GM12878 (cell line): ENCODE results near the gene GOLIM4. TPM values are rescaled to one million over a fixed set of nuclear protein-coding genes. Genes with fewer than 3 reads are reported as not detected.
A peak's percentile ranks its signal among the peaks of the same experiment; 100 is the strongest.

ENCODE experiments used
- ATF7 ChIP-seq: fragments of 450-650 bp; IDR thresholded peaks from 2 replicates; pipeline ENCODE4 v1.6.1; 2016; ENCODE audit warnings: low read depth, mild to moderate bottlenecking
- CEBPB ChIP-seq, 2 experiments: fragments of 150-350 bp in 1 of 2; IDR thresholded peaks; 2 replicates each; pipeline ENCODE4 v1.6.1; 2012 to 2014; ENCODE audit warnings: low read depth in 2 of 2, low read length in 2 of 2, borderline replicate concordance in 1 of 2, inconsistent platforms in 1 of 2
- GATAD2B ChIP-seq: fragments of 450-650 bp; conservative IDR thresholded peaks from 2 replicates; pipeline ENCODE4 v1.6.1; 2017; ENCODE audit warnings: low read depth, mild to moderate bottlenecking, moderate library complexity
- HDGF ChIP-seq: fragments of 450-650 bp; IDR thresholded peaks from 2 replicates; pipeline ENCODE4 v1.6.1; 2016; ENCODE audit warnings: antibody characterized with exemption
- MYC ChIP-seq: IDR thresholded peaks from 2 replicates; pipeline ENCODE4 v1.6.1; 2011; ENCODE audit warnings: mild to moderate bottlenecking, low read length, moderate library complexity, inconsistent platforms; ENCODE audit not compliant: insufficient read depth, insufficient replicate concordance, insufficient read length, severe bottlenecking
- NR2F1 ChIP-seq: fragments of 450-650 bp; conservative IDR thresholded peaks from 2 replicates; pipeline ENCODE4 v1.6.1; 2017; ENCODE audit warnings: mild to moderate bottlenecking
- PML ChIP-seq: IDR thresholded peaks from 2 replicates; pipeline ENCODE4 v1.6.1; 2012; ENCODE audit warnings: low read length, inconsistent platforms
- POU2F2 ChIP-seq: IDR thresholded peaks from 3 replicates; pipeline ENCODE4 v1.6.1; 2011; ENCODE audit warnings: low read depth, mild to moderate bottlenecking, low read length, borderline replicate concordance
- RBBP5 ChIP-seq: fragments of 200-600 bp; sonication (generic); conservative IDR thresholded peaks from 2 replicates; pipeline ENCODE4 v1.6.1; 2016
- RELA ChIP-seq: fragments of 450-650 bp; IDR thresholded peaks from 2 replicates; pipeline ENCODE4 v1.8.0; 2014; ENCODE audit warnings: borderline replicate concordance; ENCODE audit not compliant: partially characterized antibody
- STAT1 ChIP-seq: fragments of 450-650 bp; conservative IDR thresholded peaks from 2 replicates; pipeline ENCODE4 v1.6.1; 2014; ENCODE audit warnings: antibody characterized with exemption, mild to moderate bottlenecking
- TBL1XR1 ChIP-seq: IDR thresholded peaks from 2 replicates; pipeline ENCODE4 v1.6.1; 2012; ENCODE audit warnings: low read depth, low read length, improper control_type of control experiment
- TCF3 ChIP-seq: IDR thresholded peaks from 2 replicates; pipeline ENCODE4 v1.6.1; 2012; ENCODE audit warnings: low read depth, mild to moderate bottlenecking, low read length, borderline replicate concordance; ENCODE audit not compliant: insufficient read depth
- ZNF384 ChIP-seq: IDR thresholded peaks from 2 replicates; pipeline ENCODE4 v1.6.1; 2012; ENCODE audit warnings: low read depth, mild to moderate bottlenecking, low read length, improper control_type of control experiment, borderline replicate concordance
- ZNF622 ChIP-seq: fragments of 450-650 bp; IDR thresholded peaks from 2 replicates; pipeline ENCODE4 v1.6.1; 2017; ENCODE audit warnings: mild to moderate bottlenecking, inconsistent platforms
- polyA plus RNA-seq, 11 experiments: library from polyadenylated mRNA; depleted of rRNA in 4 of 11; unstranded in 6 of 11; stranded (reverse) in 5 of 11; fragments of >200 nt; fragmentation: Nextera tagmentation in 4 of 11; fragmentation: Illumina TruSeq in 1 of 11; extraction: Ambion mirVana in 4 of 11; extraction: Trizol in 1 of 11; gene quantifications; 1 replicate in 1 of 11; 2 replicates in 10 of 11; pipeline versions ENCODE4 v1.2.1 to v1.2.3, GENCODE V29; 2011 to 2016; ENCODE audit warnings: inconsistent platforms in 2 of 11, missing spikeins in 2 of 11, low read depth in 1 of 11
- total RNA-seq, 4 experiments: library from RNA; depleted of rRNA in 3 of 4; stranded (reverse); fragments of >200 nt in 3 of 4; fragmentation: Illumina TruSeq in 1 of 4; extraction: Trizol in 1 of 4; gene quantifications; 2 replicates each; pipeline versions ENCODE4 v1.2.1 to v1.2.3, GENCODE V29; 2013 to 2021
- TF ChIP-seq, protein P1 (sequence below): fragments of 450-650 bp; IDR thresholded peaks from 2 replicates; pipeline ENCODE4 v1.6.1; 2018; ENCODE audit warnings: borderline replicate concordance, mild to moderate bottlenecking; ENCODE audit not compliant: partially characterized antibody
- TF ChIP-seq, protein P2 (sequence below): IDR thresholded peaks from 2 replicates; pipeline ENCODE4 v1.6.1; 2011; ENCODE audit warnings: low read depth, low read length, improper control_type of control experiment, borderline replicate concordance
- TF ChIP-seq, protein P3 (sequence below): fragments of 450-650 bp; formaldehyde crosslinking; IDR thresholded peaks from 2 replicates; pipeline ENCODE4 v1.5.0; 2022; ENCODE audit warnings: mild to moderate bottlenecking, missing genetic modification characterization
- TF ChIP-seq, protein P4 (sequence below): fragments of 450-650 bp; formaldehyde crosslinking; IDR thresholded peaks from 2 replicates; pipeline ENCODE4 v1.4.0; 2022; ENCODE audit warnings: mild to moderate bottlenecking, moderate library complexity
- TF ChIP-seq, protein P5 (sequence below): IDR thresholded peaks from 2 replicates; pipeline ENCODE4 v1.6.1; 2012; ENCODE audit warnings: low read depth, low read length, improper control_type of control experiment

GOLIM4 gene
- total and polyA plus RNA-seq, 10 of the 15 experiments (the other 5 are each of a cell fraction or from before 2014, with no cell fraction given): 11.1 to 32.4 (median 19.3) TPM

DNA sequence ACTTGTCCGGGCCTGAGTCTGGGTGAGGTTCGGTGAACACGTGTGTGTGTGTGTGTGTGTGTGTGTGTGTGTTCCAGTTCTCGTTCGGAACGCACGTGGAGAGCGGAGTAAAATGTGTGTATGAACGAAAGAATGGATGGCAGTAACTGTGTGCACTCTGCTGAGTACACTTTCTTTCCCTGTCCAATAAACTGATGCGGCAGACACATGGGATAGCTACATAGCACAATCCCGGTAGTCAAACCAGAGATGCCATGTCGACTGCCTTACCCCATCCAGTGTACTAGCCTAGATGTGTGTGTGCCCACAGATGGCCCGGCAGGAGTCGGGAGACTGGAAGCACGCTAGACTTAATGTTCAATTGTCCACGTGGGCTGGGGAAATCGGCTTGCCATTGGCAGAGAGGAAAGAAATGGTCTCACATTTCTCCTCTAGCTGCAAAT is 507 bp upstream of the GOLIM4 start (continued):
- peak; percentile 83 for TF ChIP-seq MYC
- TF ChIP-seq STAT1: no peak
- TF ChIP-seq PML: no peak; the same call in 1 of the 2 replicates
- no peak for TF ChIP-seq GATAD2B
- TF ChIP-seq HDGF: peak; percentile 21; the same call in 1 of the 2 replicates
- TF ChIP-seq TBL1XR1: no peak
- TF ChIP-seq, protein P1, sequence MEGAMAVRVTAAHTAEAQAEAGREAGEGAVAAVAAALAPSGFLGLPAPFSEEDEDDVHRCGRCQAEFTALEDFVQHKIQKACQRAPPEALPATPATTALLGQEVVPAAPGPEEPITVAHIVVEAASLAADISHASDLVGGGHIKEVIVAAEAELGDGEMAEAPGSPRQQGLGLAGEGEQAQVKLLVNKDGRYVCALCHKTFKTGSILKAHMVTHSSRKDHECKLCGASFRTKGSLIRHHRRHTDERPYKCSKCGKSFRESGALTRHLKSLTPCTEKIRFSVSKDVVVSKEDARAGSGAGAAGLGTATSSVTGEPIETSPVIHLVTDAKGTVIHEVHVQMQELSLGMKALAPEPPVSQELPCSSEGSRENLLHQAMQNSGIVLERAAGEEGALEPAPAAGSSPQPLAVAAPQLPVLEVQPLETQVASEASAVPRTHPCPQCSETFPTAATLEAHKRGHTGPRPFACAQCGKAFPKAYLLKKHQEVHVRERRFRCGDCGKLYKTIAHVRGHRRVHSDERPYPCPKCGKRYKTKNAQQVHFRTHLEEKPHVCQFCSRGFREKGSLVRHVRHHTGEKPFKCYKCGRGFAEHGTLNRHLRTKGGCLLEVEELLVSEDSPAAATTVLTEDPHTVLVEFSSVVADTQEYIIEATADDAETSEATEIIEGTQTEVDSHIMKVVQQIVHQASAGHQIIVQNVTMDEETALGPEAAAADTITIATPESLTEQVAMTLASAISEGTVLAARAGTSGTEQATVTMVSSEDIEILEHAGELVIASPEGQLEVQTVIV: no peak
- TF ChIP-seq, protein P2, sequence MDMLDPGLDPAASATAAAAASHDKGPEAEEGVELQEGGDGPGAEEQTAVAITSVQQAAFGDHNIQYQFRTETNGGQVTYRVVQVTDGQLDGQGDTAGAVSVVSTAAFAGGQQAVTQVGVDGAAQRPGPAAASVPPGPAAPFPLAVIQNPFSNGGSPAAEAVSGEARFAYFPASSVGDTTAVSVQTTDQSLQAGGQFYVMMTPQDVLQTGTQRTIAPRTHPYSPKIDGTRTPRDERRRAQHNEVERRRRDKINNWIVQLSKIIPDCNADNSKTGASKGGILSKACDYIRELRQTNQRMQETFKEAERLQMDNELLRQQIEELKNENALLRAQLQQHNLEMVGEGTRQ: no peak; the same call in 1 of the 2 replicates
- TF ChIP-seq POU2F2: peak; percentile 44; the same call in 1 of the 3 replicates
- no peak for TF ChIP-seq CEBPB (IDR thresholded peaks at IDR 0.05; ENCODE audit: borderline replicate concordance in 1 of 2, low read depth in 2 of 2, low read length in 2 of 2)
- no peak for TF ChIP-seq NR2F1
- TF ChIP-seq, protein P3, sequence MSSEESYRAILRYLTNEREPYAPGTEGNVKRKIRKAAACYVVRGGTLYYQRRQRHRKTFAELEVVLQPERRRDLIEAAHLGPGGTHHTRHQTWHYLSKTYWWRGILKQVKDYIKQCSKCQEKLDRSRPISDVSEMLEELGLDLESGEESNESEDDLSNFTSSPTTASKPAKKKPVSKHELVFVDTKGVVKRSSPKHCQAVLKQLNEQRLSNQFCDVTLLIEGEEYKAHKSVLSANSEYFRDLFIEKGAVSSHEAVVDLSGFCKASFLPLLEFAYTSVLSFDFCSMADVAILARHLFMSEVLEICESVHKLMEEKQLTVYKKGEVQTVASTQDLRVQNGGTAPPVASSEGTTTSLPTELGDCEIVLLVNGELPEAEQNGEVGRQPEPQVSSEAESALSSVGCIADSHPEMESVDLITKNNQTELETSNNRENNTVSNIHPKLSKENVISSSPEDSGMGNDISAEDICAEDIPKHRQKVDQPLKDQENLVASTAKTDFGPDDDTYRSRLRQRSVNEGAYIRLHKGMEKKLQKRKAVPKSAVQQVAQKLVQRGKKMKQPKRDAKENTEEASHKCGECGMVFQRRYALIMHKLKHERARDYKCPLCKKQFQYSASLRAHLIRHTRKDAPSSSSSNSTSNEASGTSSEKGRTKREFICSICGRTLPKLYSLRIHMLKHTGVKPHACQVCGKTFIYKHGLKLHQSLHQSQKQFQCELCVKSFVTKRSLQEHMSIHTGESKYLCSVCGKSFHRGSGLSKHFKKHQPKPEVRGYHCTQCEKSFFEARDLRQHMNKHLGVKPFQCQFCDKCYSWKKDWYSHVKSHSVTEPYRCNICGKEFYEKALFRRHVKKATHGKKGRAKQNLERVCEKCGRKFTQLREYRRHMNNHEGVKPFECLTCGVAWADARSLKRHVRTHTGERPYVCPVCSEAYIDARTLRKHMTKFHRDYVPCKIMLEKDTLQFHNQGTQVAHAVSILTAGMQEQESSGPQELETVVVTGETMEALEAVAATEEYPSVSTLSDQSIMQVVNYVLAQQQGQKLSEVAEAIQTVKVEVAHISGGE (CRISPR knock-in tag): no peak
- TF ChIP-seq RBBP5: no peak
- no peak for TF ChIP-seq RELA
- no peak for TF ChIP-seq ZNF384
- TF ChIP-seq, protein P4, sequence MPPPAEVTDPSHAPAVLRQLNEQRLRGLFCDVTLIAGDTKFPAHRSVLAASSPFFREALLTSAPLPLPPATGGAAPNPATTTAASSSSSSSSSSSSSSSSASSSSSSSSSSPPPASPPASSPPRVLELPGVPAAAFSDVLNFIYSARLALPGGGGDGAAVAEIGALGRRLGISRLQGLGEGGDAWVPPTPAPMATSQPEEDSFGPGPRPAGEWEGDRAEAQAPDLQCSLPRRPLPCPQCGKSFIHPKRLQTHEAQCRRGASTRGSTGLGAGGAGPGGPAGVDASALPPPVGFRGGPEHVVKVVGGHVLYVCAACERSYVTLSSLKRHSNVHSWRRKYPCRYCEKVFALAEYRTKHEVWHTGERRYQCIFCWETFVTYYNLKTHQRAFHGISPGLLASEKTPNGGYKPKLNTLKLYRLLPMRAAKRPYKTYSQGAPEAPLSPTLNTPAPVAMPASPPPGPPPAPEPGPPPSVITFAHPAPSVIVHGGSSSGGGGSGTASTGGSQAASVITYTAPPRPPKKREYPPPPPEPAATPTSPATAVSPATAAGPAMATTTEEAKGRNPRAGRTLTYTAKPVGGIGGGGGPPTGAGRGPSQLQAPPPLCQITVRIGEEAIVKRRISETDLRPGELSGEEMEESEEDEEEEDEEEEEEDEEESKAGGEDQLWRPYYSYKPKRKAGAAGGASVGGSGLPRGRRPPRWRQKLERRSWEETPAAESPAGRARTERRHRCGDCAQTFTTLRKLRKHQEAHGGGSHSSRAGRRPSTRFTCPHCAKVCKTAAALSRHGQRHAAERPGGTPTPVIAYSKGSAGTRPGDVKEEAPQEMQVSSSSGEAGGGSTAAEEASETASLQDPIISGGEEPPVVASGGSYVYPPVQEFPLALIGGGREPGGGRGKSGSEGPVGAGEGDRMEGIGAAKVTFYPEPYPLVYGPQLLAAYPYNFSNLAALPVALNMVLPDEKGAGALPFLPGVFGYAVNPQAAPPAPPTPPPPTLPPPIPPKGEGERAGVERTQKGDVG (CRISPR knock-in tag): no peak
- no peak for TF ChIP-seq ATF7
- TF ChIP-seq TCF3: no peak
- no peak for TF ChIP-seq ZNF622
- TF ChIP-seq, protein P5, sequence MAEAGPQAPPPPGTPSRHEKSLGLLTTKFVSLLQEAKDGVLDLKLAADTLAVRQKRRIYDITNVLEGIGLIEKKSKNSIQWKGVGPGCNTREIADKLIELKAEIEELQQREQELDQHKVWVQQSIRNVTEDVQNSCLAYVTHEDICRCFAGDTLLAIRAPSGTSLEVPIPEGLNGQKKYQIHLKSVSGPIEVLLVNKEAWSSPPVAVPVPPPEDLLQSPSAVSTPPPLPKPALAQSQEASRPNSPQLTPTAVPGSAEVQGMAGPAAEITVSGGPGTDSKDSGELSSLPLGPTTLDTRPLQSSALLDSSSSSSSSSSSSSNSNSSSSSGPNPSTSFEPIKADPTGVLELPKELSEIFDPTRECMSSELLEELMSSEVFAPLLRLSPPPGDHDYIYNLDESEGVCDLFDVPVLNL: no peak
